ENCODE measurements around the gene TMEM91. TPM values are rescaled to one million over a fixed set of nuclear protein-coding genes. Genes with fewer than 3 reads are reported as not detected.

TMEM91 gene
- total and polyA plus RNA-seq, 2 of the 4 experiments (the other 2 are of a cell fraction) = 1.4 to 4.8 TPM

GRCh38 chr19:41332468-41332867 is 43.9 kb upstream of the TMEM91 start:
- Histone ChIP-seq H3K4me3 (ENCODE audit: insufficient read depth, low read depth, low read length) (no peak overlapping the region), H3K79me1 (ENCODE audit: low read depth in 1 of 2, low read length in 2 of 2) (peaks cover 16 to 50% of the 10 kb centered on the region in 2 experiments), H4K20me1 (ENCODE audit: insufficient read depth, low read length) (peaks cover 17% of the 10 kb centered on the region), H2AK5ac (ENCODE audit: low read depth, low read length) (no peak overlapping the region), H3K23ac (ENCODE audit: low read depth, low read length) (no peak overlapping the region), H3K4me2 (ENCODE audit: low read depth, low read length) (no peak overlapping the region), H2BK120ac (ENCODE audit: low read depth, low read length) (no peak overlapping the region), H3K4me1 (ENCODE audit: control insufficient read depth, insufficient read depth, low read length) (peaks cover 14% of the 10 kb centered on the region), H3K9me1 (ENCODE audit: insufficient read depth, low read length) (peaks cover 12% of the 10 kb centered on the region; the same call in 1 of the 2 replicates), H3K27me3 (ENCODE audit: control insufficient read depth, insufficient read depth, low read length) (no peaks in the 10 kb centered on the region), H2BK20ac (ENCODE audit: low read depth, low read length) (no peak overlapping the region), H3K14ac (replicated peaks; ENCODE audit: low read depth, low read length) (no peak overlapping the region), H3K18ac (ENCODE audit: low read depth, low read length) (no peak overlapping the region), H3K56ac (ENCODE audit: extremely low read depth, insufficient read depth, low read length) (no peak overlapping the region), H2AFZ (replicated peaks; ENCODE audit: low read length, poor library complexity) (no peak overlapping the region), H4K91ac (ENCODE audit: insufficient read depth, low read depth, low read length) (no peak overlapping the region), H4K8ac (ENCODE audit: low read depth in 2 of 2, low read length in 2 of 2) (no peak overlapping the region), H4K5ac (ENCODE audit: low read depth, low read length) (no peak overlapping the region), H2BK15ac (ENCODE audit: low read depth, low read length) (no peak overlapping the region), H3K36me3 (ENCODE audit: control insufficient read depth, insufficient read depth, low read length) (peaks cover 52% of the 10 kb centered on the region), H3K27ac (ENCODE audit: insufficient read depth, low read length) (no peak overlapping the region), H2BK5ac (ENCODE audit: low read depth, low read length, poor library complexity, severe bottlenecking) (no peak overlapping the region), H3K9me3 (ENCODE audit: control insufficient read depth, insufficient read depth, low read length) (no peaks in the 10 kb centered on the region), H3K4ac (ENCODE audit: low read depth, low read length) (no peak overlapping the region), H3K9ac (ENCODE audit: low read depth, low read length) (no peak overlapping the region), H2AK9ac (replicated peaks; ENCODE audit: low read depth, low read length, poor library complexity) (no peak overlapping the region)
- no peak for TF ChIP-seq FOS (IDR thresholded peaks at IDR 0.05; ENCODE audit: low read depth, low read length)
- TF ChIP-seq CTCF (conservative IDR thresholded peaks at IDR 0.05; ENCODE audit: low read depth, low read length) = no peak
- no peak for TF ChIP-seq SMC3 (IDR thresholded peaks at IDR 0.05; ENCODE audit: low read depth, low read length)
- TF ChIP-seq BHLHE40 (IDR thresholded peaks at IDR 0.05; ENCODE audit: low read depth, low read length) = no peak
- TF ChIP-seq MAZ (IDR thresholded peaks at IDR 0.05; ENCODE audit: borderline replicate concordance, low read depth, low read length) = no peak
- TF ChIP-seq MAFK (IDR thresholded peaks at IDR 0.05; ENCODE audit: low read depth, low read length) = no peak
- TF ChIP-seq, protein P1, sequence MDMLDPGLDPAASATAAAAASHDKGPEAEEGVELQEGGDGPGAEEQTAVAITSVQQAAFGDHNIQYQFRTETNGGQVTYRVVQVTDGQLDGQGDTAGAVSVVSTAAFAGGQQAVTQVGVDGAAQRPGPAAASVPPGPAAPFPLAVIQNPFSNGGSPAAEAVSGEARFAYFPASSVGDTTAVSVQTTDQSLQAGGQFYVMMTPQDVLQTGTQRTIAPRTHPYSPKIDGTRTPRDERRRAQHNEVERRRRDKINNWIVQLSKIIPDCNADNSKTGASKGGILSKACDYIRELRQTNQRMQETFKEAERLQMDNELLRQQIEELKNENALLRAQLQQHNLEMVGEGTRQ (IDR thresholded peaks at IDR 0.05; ENCODE audit: low read depth, low read length) = no peak
- TF ChIP-seq RCOR1 (IDR thresholded peaks at IDR 0.05; ENCODE audit: insufficient replicate concordance, low read length) = no peak
- TF ChIP-seq RFX5 (IDR thresholded peaks at IDR 0.05; ENCODE audit: low read depth, low read length) = no peak
- TF ChIP-seq RAD21 (IDR thresholded peaks at IDR 0.05; ENCODE audit: low read length) = no peak
- TF ChIP-seq CEBPB (IDR thresholded peaks at IDR 0.05; ENCODE audit: low read depth, low read length) = no peak
- TF ChIP-seq NFE2L2 (IDR thresholded peaks at IDR 0.05; ENCODE audit: low read depth, low read length) = no peak
- TF ChIP-seq CHD1 (IDR thresholded peaks at IDR 0.05; ENCODE audit: low read depth, low read length) = no peak
- no peak for TF ChIP-seq ELK1 (IDR thresholded peaks at IDR 0.05; ENCODE audit: borderline replicate concordance, low read depth, low read length)
- dilution Hi-C loops (cut with HindIII; ENCODE audit: low sequenced_read_pairs, unreplicated experiment) = no loop called here
- POLR2A ChIA-PET (ENCODE audit: unreplicated experiment) = interaction anchor here (0.6 kb wide), 1 partner anchor 24 kb away, joined by 3 read pairs; no protein-coding TSS in a partner anchor
- BruUV-seq (replicated peaks) = no TSS peak
- no CpG with 5 or more reads among the region's 5 CpGs for WGBS, 2 experiments (ENCODE audit: extremely low coverage in 2 of 2, insufficient read length in 1 of 2)
- CTCF ChIA-PET = no interaction called here
- intact Hi-C loops (cut with micrococcal nuclease) = no loop called here
- DNase-seq (no peak), ATAC-seq (ENCODE audit: low read depth) (no peak)
- in situ Hi-C loops (cut with MboI; ENCODE audit: low sequenced_read_pairs) = no loop called here
